ENCODE measurements around the gene CFAP298. TPM values are rescaled to one million over a fixed set of nuclear protein-coding genes. Genes with fewer than 3 reads are reported as not detected.

CFAP298 gene
- total and polyA plus RNA-seq, 2 of the 13 experiments (the other 11 are each of a cell fraction or from before 2014, with no cell fraction given), result 21.2 to 62.2 TPM

DNA sequence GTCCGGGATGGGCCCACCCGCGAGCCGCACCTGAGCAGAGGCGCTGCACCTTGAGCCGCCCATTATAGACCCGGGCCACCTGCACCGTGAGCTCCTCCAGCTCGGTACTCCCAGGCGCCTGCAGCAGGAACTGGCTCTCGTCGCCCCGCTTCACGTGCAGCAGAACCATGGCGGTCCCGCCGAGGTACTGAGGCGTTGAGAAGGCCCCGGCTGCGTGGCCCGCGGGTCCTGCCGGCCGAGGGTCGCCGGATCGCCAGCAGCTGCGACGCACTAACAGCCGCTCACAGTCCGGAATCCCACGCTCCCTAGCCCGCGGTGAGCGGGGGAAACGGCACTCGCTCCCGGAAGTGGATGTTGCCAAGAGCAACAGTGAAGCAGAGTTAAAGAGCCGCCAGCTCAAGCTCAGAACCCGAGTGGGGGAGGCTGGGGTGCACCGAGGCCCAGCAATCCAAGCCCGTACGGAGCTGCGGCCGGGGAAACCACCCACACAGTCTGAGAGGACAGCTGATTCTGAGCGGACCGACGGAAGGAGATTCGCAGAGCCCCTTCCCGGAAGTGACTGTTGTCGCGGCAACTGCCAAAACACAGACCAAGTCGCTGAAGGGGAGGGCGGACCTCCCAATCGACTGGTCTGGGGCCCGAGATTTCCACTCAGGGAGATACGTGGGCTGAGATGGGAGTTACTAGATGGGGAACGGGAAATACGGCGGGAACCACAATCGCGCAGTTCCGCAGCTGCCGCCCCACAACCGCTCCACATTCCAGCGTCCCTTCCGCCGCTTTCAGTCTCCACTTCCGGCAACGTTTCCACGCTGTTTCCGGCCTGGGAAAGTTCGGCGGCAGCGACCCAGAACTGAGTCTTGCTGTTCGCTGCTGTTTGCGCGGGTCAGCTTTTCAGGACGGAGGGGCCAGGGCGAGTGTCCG is at the start of gene CFAP298 (continued):
- TF ChIP-seq ONECUT2 (CRISPR knock-in tag; IDR thresholded peaks at IDR 0.05) (no peak), SP1 (IDR thresholded peaks at IDR 0.05) (no peak), SP1 (CRISPR knock-in tag; IDR thresholded peaks at IDR 0.05) (peak; percentile 43; the same call in 1 of the 2 replicates), ARNT (IDR thresholded peaks at IDR 0.05) (no peak), MEF2D (CRISPR knock-in tag; IDR thresholded peaks at IDR 0.05) (no peak), MIER3 (CRISPR knock-in tag; IDR thresholded peaks at IDR 0.05; ENCODE audit: borderline replicate concordance) (peak; percentile 61; the same call in 1 of the 2 replicates), SMYD3 (CRISPR knock-in tag; IDR thresholded peaks at IDR 0.05) (no peak), KDM3A (CRISPR knock-in tag; IDR thresholded peaks at IDR 0.05; ENCODE audit: low read depth) (peak; percentile 62; the same call in 1 of the 2 replicates), ZNF441 (CRISPR knock-in tag; IDR thresholded peaks at IDR 0.05; ENCODE audit: borderline replicate concordance) (no peak; the same call in 1 of the 2 replicates), MAFG (CRISPR knock-in tag; IDR thresholded peaks at IDR 0.05) (no peak), KLF13 (CRISPR knock-in tag; IDR thresholded peaks at IDR 0.05) (no peak), RFX1 (IDR thresholded peaks at IDR 0.05) (peak; percentile 97), NFYB (CRISPR knock-in tag; IDR thresholded peaks at IDR 0.05) (no peak)
- TF ChIP-seq, protein P1, sequence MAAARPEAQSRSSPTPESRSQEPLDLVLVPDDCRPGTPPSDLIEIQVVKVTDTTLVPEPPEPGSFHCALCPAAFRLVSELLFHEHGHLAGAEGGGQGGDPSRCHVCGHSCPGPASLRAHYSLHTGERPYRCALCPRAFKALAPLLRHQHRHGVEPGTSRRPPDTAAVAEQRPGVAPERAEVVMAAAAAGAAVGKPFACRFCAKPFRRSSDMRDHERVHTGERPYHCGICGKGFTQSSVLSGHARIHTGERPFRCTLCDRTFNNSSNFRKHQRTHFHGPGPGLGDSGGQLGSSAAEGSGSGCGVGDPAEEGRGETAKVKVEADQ (CRISPR knock-in tag; IDR thresholded peaks at IDR 0.05; ENCODE audit: borderline replicate concordance), result no peak
- TF ChIP-seq, protein P2, sequence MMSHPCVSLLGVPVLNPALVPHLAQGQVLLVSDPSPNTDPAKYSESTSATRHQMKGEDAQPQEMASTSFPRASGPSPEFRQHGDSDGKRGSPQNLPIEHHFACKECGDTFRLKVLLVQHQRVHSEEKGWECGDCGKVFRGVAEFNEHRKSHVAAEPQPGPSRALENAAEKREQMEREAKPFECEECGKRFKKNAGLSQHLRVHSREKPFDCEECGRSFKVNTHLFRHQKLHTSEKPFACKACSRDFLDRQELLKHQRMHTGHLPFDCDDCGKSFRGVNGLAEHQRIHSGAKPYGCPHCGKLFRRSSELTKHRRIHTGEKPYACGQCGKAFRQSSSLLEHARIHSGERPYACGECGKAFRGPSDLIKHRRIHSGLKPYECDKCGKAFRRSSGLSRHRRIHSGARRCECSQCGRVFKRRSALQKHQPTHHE (CRISPR knock-in tag; IDR thresholded peaks at IDR 0.05; ENCODE audit: borderline replicate concordance), result no peak
- TF ChIP-seq, protein P3, sequence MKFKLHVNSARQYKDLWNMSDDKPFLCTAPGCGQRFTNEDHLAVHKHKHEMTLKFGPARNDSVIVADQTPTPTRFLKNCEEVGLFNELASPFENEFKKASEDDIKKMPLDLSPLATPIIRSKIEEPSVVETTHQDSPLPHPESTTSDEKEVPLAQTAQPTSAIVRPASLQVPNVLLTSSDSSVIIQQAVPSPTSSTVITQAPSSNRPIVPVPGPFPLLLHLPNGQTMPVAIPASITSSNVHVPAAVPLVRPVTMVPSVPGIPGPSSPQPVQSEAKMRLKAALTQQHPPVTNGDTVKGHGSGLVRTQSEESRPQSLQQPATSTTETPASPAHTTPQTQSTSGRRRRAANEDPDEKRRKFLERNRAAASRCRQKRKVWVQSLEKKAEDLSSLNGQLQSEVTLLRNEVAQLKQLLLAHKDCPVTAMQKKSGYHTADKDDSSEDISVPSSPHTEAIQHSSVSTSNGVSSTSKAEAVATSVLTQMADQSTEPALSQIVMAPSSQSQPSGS (CRISPR knock-in tag; IDR thresholded peaks at IDR 0.05), result peak; percentile 41; the same call in 1 of the 2 replicates
- TF ChIP-seq, protein P4, sequence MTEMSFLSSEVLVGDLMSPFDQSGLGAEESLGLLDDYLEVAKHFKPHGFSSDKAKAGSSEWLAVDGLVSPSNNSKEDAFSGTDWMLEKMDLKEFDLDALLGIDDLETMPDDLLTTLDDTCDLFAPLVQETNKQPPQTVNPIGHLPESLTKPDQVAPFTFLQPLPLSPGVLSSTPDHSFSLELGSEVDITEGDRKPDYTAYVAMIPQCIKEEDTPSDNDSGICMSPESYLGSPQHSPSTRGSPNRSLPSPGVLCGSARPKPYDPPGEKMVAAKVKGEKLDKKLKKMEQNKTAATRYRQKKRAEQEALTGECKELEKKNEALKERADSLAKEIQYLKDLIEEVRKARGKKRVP (CRISPR knock-in tag; IDR thresholded peaks at IDR 0.05), result peak in 1 of 2 experiments; percentile 47; a peak in 1 of 4 replicates
- TF ChIP-seq, protein P5, sequence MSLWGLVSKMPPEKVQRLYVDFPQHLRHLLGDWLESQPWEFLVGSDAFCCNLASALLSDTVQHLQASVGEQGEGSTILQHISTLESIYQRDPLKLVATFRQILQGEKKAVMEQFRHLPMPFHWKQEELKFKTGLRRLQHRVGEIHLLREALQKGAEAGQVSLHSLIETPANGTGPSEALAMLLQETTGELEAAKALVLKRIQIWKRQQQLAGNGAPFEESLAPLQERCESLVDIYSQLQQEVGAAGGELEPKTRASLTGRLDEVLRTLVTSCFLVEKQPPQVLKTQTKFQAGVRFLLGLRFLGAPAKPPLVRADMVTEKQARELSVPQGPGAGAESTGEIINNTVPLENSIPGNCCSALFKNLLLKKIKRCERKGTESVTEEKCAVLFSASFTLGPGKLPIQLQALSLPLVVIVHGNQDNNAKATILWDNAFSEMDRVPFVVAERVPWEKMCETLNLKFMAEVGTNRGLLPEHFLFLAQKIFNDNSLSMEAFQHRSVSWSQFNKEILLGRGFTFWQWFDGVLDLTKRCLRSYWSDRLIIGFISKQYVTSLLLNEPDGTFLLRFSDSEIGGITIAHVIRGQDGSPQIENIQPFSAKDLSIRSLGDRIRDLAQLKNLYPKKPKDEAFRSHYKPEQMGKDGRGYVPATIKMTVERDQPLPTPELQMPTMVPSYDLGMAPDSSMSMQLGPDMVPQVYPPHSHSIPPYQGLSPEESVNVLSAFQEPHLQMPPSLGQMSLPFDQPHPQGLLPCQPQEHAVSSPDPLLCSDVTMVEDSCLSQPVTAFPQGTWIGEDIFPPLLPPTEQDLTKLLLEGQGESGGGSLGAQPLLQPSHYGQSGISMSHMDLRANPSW (CRISPR knock-in tag; IDR thresholded peaks at IDR 0.05; ENCODE audit: borderline replicate concordance), result no peak
- TF ChIP-seq, protein P6, sequence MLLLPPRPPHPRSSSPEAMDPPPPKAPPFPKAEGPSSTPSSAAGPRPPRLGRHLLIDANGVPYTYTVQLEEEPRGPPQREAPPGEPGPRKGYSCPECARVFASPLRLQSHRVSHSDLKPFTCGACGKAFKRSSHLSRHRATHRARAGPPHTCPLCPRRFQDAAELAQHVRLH (CRISPR knock-in tag; IDR thresholded peaks at IDR 0.05; ENCODE audit: borderline replicate concordance, low read depth), result peak; percentile 55; the same call in 1 of the 2 replicates
- TF ChIP-seq, protein P7, sequence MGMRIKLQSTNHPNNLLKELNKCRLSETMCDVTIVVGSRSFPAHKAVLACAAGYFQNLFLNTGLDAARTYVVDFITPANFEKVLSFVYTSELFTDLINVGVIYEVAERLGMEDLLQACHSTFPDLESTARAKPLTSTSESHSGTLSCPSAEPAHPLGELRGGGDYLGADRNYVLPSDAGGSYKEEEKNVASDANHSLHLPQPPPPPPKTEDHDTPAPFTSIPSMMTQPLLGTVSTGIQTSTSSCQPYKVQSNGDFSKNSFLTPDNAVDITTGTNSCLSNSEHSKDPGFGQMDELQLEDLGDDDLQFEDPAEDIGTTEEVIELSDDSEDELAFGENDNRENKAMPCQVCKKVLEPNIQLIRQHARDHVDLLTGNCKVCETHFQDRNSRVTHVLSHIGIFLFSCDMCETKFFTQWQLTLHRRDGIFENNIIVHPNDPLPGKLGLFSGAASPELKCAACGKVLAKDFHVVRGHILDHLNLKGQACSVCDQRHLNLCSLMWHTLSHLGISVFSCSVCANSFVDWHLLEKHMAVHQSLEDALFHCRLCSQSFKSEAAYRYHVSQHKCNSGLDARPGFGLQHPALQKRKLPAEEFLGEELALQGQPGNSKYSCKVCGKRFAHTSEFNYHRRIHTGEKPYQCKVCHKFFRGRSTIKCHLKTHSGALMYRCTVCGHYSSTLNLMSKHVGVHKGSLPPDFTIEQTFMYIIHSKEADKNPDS (CRISPR knock-in tag; IDR thresholded peaks at IDR 0.05), result no peak

All from HepG2 (cell line).